Measurements from ENCODE around the gene PICK1.

GRCh38 chr22:38031491-38031890 is 25.7 kb upstream of the PICK1 start:
- TF ChIP-seq, protein P1, sequence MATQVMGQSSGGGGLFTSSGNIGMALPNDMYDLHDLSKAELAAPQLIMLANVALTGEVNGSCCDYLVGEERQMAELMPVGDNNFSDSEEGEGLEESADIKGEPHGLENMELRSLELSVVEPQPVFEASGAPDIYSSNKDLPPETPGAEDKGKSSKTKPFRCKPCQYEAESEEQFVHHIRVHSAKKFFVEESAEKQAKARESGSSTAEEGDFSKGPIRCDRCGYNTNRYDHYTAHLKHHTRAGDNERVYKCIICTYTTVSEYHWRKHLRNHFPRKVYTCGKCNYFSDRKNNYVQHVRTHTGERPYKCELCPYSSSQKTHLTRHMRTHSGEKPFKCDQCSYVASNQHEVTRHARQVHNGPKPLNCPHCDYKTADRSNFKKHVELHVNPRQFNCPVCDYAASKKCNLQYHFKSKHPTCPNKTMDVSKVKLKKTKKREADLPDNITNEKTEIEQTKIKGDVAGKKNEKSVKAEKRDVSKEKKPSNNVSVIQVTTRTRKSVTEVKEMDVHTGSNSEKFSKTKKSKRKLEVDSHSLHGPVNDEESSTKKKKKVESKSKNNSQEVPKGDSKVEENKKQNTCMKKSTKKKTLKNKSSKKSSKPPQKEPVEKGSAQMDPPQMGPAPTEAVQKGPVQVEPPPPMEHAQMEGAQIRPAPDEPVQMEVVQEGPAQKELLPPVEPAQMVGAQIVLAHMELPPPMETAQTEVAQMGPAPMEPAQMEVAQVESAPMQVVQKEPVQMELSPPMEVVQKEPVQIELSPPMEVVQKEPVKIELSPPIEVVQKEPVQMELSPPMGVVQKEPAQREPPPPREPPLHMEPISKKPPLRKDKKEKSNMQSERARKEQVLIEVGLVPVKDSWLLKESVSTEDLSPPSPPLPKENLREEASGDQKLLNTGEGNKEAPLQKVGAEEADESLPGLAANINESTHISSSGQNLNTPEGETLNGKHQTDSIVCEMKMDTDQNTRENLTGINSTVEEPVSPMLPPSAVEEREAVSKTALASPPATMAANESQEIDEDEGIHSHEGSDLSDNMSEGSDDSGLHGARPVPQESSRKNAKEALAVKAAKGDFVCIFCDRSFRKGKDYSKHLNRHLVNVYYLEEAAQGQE (IDR thresholded peaks at IDR 0.05; ENCODE audit: low read depth): no peak
- TF ChIP-seq CREB1 (IDR thresholded peaks at IDR 0.05; ENCODE audit: low read depth): no peak
- no peak for TF ChIP-seq CEBPB (IDR thresholded peaks at IDR 0.05)
- TF ChIP-seq TCF12 (IDR thresholded peaks at IDR 0.05; ENCODE audit: low read depth): no peak
- no peak for TF ChIP-seq TAF1 (IDR thresholded peaks at IDR 0.05; ENCODE audit: low read depth)
- TF ChIP-seq RAD21 (IDR thresholded peaks at IDR 0.05; ENCODE audit: low read depth): no peak
- TF ChIP-seq, protein P2, sequence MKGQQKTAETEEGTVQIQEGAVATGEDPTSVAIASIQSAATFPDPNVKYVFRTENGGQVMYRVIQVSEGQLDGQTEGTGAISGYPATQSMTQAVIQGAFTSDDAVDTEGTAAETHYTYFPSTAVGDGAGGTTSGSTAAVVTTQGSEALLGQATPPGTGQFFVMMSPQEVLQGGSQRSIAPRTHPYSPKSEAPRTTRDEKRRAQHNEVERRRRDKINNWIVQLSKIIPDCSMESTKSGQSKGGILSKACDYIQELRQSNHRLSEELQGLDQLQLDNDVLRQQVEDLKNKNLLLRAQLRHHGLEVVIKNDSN (IDR thresholded peaks at IDR 0.05): no peak
- TF ChIP-seq EGR1 (IDR thresholded peaks at IDR 0.05): no peak
- TF ChIP-seq EP300 (IDR thresholded peaks at IDR 0.05; ENCODE audit: borderline replicate concordance): no peak
- no peak for TF ChIP-seq MAX (IDR thresholded peaks at IDR 0.05)
